Activated T-cell treated with anti-CD3 and anti-CD28 coated beads, Interleukin-2, amount 50 U/mL, for 24 hours (primary cell): Measurements from ENCODE around the gene ME1.
"Not testable (repeated sequence)": the region's sequence is repeated elsewhere in the genome, so short reads cannot be mapped to it uniquely, and the experiment has no call there.

Experiments
- DNase-seq: peaks from one replicate; pipeline ENCODE4 v3.0.0-alpha.2; 2020
- H3K27ac Mint-ChIP-seq: 2 replicates; pipeline ENCODE4 v1.8.0; 2020; ENCODE audit warnings: mild to moderate bottlenecking, mixed read lengths
- H3K27me3 Mint-ChIP-seq: 2 replicates; pipeline ENCODE4 v1.8.0; 2020; ENCODE audit warnings: mixed read lengths
- H3K36me3 Mint-ChIP-seq: 2 replicates; pipeline ENCODE4 v1.8.0; 2020; ENCODE audit warnings: low read depth, mixed read lengths
- H3K4me1 Mint-ChIP-seq: 2 replicates; pipeline ENCODE4 v1.8.0; 2020; ENCODE audit warnings: low read depth, mixed read lengths
- H3K4me3 Mint-ChIP-seq: 2 replicates; pipeline ENCODE4 v1.8.0; 2020; ENCODE audit warnings: mild to moderate bottlenecking, moderate library complexity, mixed read lengths
- H3K9me3 Mint-ChIP-seq: 2 replicates; pipeline ENCODE4 v1.8.0; 2020; ENCODE audit warnings: mixed read lengths

Gene ME1

DNA sequence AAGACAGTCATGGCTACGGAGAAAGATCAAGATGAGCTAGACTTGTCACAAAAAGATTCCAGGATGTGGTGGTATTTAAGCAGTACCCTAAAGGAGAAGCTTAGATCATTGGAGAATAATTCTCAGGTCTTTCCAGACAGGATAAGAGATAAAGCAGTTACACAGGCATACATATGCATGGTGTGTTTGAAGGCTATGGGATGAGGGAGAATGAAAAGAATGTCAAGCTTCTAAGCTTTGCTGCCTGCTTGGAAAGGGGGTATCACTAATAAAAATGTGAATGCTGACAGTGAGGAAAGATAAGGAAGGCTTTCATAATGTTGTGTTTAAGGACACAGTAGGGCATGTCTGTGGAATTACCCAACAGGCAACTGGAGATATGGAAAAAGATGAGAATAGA is 209.6 kb downstream of the ME1 start:
- Mint-ChIP-seq H3K9me3 (no peaks in the 10 kb centered on the region), H3K4me3 (no peak overlapping the region), H3K36me3 (no peaks in the 10 kb centered on the region), H3K4me1 (no peaks in the 10 kb centered on the region), H3K27ac (no peak overlapping the region), H3K27me3 (no peaks in the 10 kb centered on the region)
- no peak for DNase-seq

DNA sequence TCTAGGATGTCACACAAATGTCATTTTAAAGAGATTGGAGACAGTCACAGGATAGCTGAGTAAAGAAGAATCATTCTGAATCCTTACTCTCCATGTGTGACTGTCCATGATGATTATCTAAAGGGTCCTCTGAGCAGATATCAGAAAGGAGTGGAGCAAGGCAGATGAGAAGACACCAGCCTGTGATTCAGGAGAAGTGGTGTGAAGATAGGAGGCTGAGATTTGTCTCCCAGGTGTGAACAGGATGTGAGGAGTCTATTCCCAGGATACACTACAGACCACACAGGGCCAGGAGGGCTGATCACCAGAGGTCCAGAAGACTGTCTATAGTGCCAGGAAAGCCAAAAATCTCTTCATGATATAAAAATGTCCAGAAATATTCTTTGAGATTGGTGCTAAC is 210.7 kb downstream of the ME1 start:
- no peak for DNase-seq
- Mint-ChIP-seq H3K27ac (no peak overlapping the region), H3K4me3 (no peak overlapping the region), H3K9me3 (no peaks in the 10 kb centered on the region), H3K4me1 (peaks cover 1% of the 10 kb centered on the region), H3K36me3 (no peaks in the 10 kb centered on the region), H3K27me3 (no peaks in the 10 kb centered on the region)

DNA sequence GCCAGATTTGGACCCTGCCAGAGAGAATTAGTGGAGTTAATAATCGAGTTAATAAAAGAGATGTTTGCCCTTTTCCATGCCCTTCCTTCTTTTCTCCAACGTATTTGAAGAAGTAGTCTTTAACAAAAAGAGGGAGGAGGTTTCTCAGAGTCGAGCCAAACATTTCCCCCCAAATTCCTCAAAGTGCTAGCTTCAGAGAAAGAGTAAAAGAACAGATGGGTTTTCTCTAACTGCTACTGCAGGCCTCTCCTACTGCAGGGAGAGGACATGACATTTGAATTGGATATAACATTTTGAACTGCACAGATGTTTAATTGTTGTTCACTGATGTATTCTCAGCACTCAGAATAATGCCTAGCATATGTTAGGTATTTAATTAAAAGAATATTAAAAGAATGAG is 212.2 kb downstream of the ME1 start:
- Mint-ChIP-seq H3K4me1 (peaks cover 1% of the 10 kb centered on the region), H3K27ac (no peak overlapping the region), H3K36me3 (no peaks in the 10 kb centered on the region), H3K4me3 (no peak overlapping the region), H3K9me3 (no peaks in the 10 kb centered on the region), H3K27me3 (no peaks in the 10 kb centered on the region)
- no peak for DNase-seq

DNA sequence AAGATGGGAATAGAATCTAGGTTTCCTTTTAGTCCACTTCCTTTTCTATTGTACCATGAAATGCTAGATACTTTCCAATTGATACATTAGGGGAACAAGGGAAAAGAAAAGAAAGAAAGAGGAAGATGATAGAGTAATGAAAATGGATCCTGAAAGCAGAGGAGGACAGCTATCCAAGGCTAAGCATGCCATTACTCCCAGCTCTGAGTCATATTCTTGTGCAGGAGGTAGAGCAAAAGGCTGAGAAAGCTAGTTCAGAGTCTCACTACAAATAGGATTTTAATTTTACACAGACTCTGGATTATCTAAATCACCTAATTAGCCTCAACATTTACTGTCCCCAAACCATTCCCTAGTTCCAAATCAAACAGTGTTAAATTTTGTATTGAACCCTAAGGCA is 214.0 kb downstream of the ME1 start:
- H3K27ac Mint-ChIP-seq, result no peak overlapping the region
- no peaks in the 10 kb centered on the region for H3K36me3 Mint-ChIP-seq
- no peak for DNase-seq
- H3K4me3 Mint-ChIP-seq, result no peak overlapping the region
- no peaks in the 10 kb centered on the region for H3K27me3 Mint-ChIP-seq
- H3K9me3 Mint-ChIP-seq, result no peaks in the 10 kb centered on the region
- peaks cover 1% of the 10 kb centered on the region for H3K4me1 Mint-ChIP-seq

GRCh38 chr6:83215131-83216047 is 215.5 kb downstream of the ME1 start:
- no peaks in the 10 kb centered on the region for H3K9me3 Mint-ChIP-seq
- H3K4me3 Mint-ChIP-seq, result no peak overlapping the region
- H3K4me1 Mint-ChIP-seq, result peaks cover 1% of the 10 kb centered on the region
- no peaks in the 10 kb centered on the region for H3K36me3 Mint-ChIP-seq
- H3K27me3 Mint-ChIP-seq, result peaks cover 6% of the 10 kb centered on the region
- no peak overlapping the region for H3K27ac Mint-ChIP-seq
- peak; percentile 49 for DNase-seq

GRCh38 chr6:83202031-83202430 is 228.8 kb downstream of the ME1 start:
- Mint-ChIP-seq H3K9me3 (no peaks in the 10 kb centered on the region), H3K27me3 (peaks cover 6% of the 10 kb centered on the region), H3K27ac (no peak overlapping the region), H3K4me3 (no peak overlapping the region), H3K4me1 (peaks cover 8% of the 10 kb centered on the region), H3K36me3 (peaks cover 2% of the 10 kb centered on the region)
- DNase-seq, result no peak

- no peak for DNase-seq
- Mint-ChIP-seq H3K27me3 (no peaks in the 10 kb centered on the region), H3K4me1 (peaks cover 14% of the 10 kb centered on the region), H3K4me3 (no peak overlapping the region), H3K36me3 (peaks cover 6% of the 10 kb centered on the region), H3K27ac (no peak overlapping the region), H3K9me3 (no peaks in the 10 kb centered on the region)
Observed at GRCh38 chr6:83199863-83200225, 231.0 kb downstream of the ME1 start.

DNA sequence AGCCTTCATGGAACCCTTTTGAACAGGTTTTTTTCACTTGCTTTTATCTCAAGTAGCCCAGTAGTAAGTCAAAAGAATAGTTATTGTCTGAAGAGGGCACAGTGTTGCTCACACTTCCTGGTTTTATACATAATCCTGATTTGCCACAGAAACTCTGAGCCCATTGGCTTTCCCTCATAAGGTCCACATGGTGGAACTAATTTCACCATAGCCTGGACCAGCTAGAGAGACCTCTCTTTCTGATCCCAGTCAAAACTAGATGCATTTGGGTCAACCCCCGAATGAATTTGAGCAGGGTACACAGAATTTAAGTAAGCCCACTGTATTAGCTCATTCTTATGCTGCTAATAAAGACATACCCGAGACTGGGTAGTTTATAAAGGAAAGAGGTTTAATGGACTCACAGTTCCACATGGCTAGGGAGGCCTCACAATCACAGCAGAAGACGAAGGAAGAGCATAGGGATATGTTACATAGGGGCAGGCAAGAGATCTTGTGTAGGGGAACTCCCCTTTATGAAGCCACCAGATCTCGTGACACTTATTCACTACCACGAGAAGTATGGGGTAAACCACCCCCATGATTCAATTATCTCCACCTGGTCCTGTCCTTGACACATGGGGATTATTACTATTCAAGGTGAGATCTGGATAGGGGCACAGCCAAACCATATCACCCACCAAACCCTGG is 231.5 kb downstream of the ME1 start:
- DNase-seq, result no peak
- Mint-ChIP-seq H3K27ac (no peak overlapping the region), H3K36me3 (peaks cover 6% of the 10 kb centered on the region), H3K4me1 (peaks cover 18% of the 10 kb centered on the region), H3K27me3 (no peaks in the 10 kb centered on the region), H3K9me3 (no peaks in the 10 kb centered on the region), H3K4me3 (no peak overlapping the region)

DNA sequence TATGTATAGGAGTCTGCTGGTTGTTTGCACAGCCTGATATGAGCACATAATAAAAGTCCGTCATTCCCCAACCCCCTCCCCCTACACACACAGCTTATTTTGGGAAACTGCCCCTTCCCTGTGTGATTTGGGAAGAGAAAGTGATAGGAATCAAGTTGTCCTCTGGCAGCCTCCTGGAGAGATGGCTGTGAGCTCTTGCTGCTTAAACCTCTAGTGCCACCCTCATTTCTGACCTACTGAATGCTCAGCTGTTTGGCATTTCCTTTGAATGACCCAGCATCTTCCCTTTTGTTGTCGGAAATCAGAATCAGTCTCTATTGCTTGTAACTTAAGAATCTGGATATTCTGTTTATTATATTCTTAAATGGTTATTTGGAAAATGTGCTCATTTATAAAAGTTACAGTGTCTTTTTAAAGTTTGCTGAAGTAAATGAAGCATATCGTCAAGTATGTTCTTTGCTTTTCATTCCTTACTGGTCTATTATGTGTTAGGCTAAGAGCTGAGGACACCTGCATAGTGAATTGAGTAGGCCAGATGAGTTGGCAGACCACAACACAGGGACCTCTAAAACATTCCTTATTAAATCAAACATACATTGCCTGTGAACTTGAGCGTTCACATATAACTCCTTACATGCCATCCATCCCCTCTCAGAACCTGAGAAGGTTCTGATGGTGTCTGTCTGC is 232.2 kb downstream of the ME1 start:
- peaks cover 6% of the 10 kb centered on the region for H3K36me3 Mint-ChIP-seq
- H3K27me3 Mint-ChIP-seq, result no peaks in the 10 kb centered on the region
- H3K27ac Mint-ChIP-seq, result no peak overlapping the region
- no peak overlapping the region for H3K4me3 Mint-ChIP-seq
- peaks cover 22% of the 10 kb centered on the region for H3K4me1 Mint-ChIP-seq
- no peak for DNase-seq
- H3K9me3 Mint-ChIP-seq, result no peaks in the 10 kb centered on the region

GRCh38 chr6:83193747-83194566 is 236.9 kb downstream of the ME1 start:
- Mint-ChIP-seq H3K4me3 (peak overlapping the region; percentile 98), H3K27ac (no peak overlapping the region), H3K9me3 (no peaks in the 10 kb centered on the region), H3K4me1 (peaks cover 40% of the 10 kb centered on the region), H3K27me3 (no peaks in the 10 kb centered on the region), H3K36me3 (peaks cover 39% of the 10 kb centered on the region)
- DNase-seq, result peak; percentile 52

GRCh38 chr6:83192871-83193746 is 237.7 kb downstream of the ME1 start, which contains the start of the genes PGM3 and RWDD2A:
PGM3 (minus strand) TSS chr6:83193265; CDS start chr6:83191012, 2,253 bp downstream.
RWDD2A (plus strand) TSS chr6:83193357; CDS start chr6:83194452, 1,095 bp downstream.
- Mint-ChIP-seq H3K9me3 (no peaks in the 10 kb centered on the region), H3K4me3 (peak within 1 kb of the TSS; percentile 98), H3K36me3 (peaks cover 48% of the 10 kb centered on the region), H3K4me1 (peaks cover 42% of the 10 kb centered on the region), H3K27ac (peak within 1 kb of the TSS; percentile 97), H3K27me3 (no peaks in the 10 kb centered on the region)
- peak; percentile 92 for DNase-seq

DNA sequence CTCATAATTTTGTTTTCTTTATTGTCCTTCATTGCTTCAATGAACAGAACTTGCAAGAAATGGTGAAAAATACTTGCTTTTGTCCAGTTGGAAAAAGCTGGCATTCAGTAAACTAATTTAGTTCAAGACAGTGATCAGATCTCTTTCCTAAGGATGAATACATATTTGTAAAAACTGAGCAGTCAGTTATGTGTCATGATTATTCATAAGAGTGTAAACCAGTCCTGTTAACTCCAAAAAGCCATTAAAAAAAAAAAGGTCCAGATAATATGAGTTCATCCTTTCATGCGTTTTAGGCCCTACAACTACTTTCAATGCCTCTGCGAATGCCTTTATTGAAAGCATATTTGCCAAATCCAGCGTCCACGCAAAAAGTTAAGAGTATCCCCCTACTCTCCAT is 238.4 kb downstream of the ME1 start:
- no peak for DNase-seq
- Mint-ChIP-seq H3K36me3 (peaks cover 53% of the 10 kb centered on the region), H3K4me1 (peaks cover 42% of the 10 kb centered on the region)

DNA sequence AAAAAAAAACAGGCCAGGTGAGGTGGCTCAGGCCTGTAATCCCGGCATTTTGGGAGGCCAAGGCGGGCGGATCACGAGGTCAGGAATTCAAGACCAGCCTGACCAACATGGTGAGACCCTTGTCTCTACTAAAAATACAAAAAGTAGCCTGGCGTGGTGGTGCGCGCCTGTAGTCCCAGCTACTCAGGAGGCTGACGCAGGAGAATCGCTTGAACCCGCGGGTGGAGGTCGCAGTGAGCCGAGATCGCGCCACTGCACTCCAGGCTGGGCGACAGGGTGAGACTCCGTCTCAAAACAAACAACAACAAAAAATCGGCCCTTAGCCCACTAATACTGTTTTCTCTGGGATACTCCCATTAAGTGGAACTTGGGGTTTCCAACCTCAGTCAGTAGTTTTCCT is 238.9 kb downstream of the ME1 start:
- DNase-seq, H3K27me3 Mint-ChIP-seq, H3K9me3 Mint-ChIP-seq: not testable (repeated sequence)
- Mint-ChIP-seq H3K27ac (peak overlapping the region; percentile 97), H3K4me1 (peaks cover 42% of the 10 kb centered on the region), H3K4me3 (peak overlapping the region; percentile 98), H3K36me3 (peaks cover 53% of the 10 kb centered on the region)

More for the DNA sequence above, 238.4 kb downstream of the ME1 start:
- H3K27ac Mint-ChIP-seq, result peak overlapping the region; percentile 97
- no peaks in the 10 kb centered on the region for H3K9me3 Mint-ChIP-seq
- H3K4me3 Mint-ChIP-seq, result peak overlapping the region; percentile 98
- no peaks in the 10 kb centered on the region for H3K27me3 Mint-ChIP-seq
